Activated CD4-positive, alpha-beta T cell treated with anti-CD3 and anti-CD28 coated beads for 24 hours (primary cell): Measurements from ENCODE around the gene FMC1.
A peak's percentile ranks its signal among the peaks of the same experiment; 100 is the strongest.
"Not testable (repeated sequence)": the region's sequence is repeated elsewhere in the genome, so short reads cannot be mapped to it uniquely, and the experiment has no call there.

Experiments used
- DNase-seq, 2 donors: peaks; one replicate each; pipeline ENCODE4 v3.0.0-alpha.2; 2020; ENCODE audit warnings: low read depth in 2 of 2

Gene FMC1, protein sequence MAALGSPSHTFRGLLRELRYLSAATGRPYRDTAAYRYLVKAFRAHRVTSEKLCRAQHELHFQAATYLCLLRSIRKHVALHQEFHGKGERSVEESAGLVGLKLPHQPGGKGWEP

DNA sequence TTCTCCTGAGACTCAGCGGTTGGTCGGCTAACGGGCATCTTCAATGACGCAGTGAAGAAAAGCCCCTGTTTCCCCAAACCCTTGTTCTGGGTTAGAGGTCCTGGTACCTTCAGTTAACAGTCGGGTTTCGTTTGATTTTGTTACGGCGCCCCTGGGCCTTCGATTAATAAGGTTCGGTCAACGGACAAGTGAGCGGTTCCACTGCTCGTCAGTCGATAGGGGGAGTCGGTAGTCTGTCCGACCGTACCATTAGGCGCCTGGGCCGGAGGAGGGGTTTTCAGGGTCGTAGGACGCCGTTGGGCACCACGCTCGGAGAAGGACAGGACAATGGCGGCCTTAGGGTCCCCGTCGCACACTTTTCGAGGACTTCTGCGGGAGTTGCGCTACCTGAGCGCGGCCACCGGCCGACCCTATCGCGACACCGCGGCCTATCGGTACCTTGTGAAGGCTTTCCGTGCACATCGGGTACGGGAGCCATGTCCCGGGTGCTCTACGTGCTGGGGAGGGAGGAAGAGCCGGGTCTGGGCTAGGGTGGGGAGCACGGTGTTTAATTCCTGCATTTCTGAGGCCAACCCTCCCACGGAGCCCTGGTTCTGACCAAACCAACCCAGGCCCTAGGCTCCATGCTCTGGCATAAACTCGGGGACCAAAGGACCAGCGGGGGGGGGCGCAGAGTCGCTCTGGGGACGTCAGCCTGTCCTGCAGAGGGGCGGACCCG lies at the start of gene FMC1:
Gene FMC1 (plus strand): TSS at position 280 of the 718 bp plus-strand sequence. CDS start 48 bp downstream, at position 328.
- peak; percentile 69 to 76 for DNase-seq

DNA sequence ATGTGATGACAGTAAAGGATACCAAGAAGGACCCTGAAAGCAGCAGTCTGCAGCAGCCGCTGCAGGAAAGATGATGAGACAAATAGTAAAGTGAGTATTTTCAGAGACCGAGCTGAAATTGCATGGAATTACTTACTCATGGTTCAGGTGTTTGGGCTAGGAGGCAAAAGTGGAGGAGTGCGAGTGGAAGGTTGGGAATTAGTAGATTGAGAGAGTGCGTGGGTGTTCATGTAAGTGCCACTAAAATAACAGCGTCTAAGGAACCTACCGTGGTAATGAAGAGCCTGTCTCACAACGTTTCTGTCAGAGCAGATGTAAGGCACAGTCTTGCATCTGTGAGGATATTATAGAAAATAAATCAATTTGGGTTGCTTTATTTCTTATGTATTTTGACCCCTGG lies 48.3 kb upstream of the FMC1 start:
- DNase-seq: no peak

DNA sequence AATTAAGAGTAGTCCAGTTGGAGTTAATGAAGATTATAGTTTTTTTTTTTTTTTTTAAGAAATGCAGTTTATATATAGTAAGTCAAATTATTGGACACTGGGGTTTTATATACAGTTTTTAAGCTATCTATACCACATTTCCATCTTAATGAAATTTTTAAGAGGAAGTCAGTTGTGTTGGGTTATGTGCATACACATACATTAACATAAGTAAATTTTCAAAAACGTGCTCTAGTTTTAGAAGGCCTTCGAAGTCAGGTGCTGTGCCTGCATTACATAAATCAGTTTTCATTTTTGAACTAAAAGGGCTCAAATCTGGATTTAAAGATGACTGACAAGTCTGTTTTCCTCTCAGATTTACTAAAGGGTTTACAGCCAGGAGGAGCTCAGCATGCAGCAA lies 47.6 kb upstream of the FMC1 start:
- no peak for DNase-seq

DNA sequence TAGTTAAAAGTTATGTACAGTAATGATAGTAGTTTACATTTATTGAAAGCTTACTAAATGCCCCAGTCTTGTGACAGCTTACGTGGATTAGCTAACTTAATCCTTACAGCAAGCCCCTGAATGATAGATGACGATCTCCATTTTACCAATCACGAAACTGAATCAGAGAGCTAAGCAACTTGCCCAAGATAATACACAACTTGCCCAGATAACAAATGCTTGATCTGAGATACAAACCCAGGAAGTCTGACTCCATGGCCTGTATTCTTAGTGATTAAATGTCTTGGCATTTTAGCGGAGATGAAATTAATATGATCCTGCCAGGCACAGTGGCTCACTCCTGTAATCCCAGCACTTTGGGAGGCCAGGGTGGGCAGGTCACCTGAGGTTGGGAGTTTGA lies 46.9 kb upstream of the FMC1 start:
- no peak for DNase-seq

DNA sequence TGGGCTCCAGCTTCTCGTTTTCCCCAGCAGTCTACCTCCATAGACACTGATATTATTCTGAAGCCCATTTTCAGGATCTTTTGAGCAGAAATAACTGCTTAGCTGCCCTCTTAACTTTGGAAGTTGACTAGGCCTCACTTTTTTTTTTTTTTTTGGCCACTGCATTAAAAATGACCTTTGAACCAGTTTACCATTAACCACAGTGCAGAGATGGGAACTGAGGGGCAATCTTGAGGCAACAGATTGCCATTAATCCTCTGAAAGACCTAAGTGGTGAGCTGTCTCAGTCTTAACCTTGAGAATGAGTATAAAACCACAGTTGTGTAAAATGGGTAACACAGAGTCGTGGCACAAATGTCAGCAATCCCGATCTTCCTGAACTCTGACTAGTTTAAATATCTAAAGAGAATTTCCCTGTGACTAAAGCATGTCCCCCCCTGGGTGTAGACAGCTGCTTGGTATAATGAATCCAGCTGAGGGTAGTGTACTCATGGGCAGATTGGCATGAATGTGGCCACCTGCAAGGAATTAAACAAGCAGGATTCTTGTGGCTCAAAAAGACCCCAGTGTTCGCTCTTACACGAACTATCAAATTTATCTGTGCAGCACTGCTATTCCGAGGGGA lies 46.1 kb upstream of the FMC1 start:
- DNase-seq: no peak

DNA sequence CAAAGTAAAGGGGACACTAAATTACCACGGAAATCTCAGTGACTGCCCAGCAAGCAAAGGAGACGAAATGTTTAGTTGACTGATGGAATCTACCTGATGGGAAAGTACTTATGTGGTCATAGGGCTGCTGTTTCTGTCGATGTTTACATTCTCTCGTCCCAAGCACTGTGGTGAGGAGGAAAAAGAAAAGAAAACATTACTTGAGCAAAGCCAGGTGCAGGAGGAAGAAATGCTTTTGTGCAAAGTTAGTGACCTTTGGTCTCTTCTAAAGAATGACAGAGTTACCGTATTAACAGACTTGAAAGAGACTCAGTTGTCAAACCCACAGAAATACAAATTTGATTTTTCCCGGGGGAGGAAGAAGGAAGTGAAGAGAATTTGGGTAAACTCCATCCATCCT lies 43.3 kb upstream of the FMC1 start:
- DNase-seq: no peak

DNA sequence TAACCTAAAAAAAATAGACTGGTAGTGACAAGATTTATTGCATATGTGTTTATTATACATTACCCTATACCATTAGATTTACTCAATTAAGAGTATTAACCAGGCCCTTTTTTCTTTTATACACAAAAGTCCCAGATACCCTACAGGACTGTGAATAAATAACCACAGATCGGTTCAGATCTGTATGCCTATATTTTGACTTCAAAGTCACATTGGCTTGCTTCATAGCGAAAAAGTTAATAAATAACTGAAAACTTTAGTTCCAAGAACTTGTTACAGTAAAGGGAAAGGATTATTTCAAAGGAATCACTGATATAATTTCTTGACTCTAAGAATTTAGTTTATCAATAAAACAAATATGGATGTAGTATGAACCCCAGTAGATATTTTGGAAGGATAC lies 41.8 kb upstream of the FMC1 start:
- DNase-seq: no peak

DNA sequence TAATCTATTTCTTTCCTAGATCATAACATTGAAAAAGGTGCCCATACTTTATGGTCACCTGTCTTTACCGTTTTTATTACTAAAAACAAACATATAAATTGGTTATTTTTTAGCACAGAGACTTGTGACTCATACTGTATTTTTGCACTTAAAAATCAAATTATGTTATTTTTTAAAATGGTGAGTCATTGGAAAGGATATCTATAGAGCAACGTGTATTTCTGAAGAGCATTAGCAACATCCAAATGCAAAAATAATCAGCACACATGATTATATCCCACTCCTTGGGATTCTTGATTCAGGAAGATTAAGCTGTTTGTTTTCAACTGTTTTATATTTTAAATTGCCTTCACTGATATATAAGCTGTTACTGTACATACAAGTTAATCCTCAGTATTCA lies 40.7 kb upstream of the FMC1 start:
- no peak for DNase-seq

DNA sequence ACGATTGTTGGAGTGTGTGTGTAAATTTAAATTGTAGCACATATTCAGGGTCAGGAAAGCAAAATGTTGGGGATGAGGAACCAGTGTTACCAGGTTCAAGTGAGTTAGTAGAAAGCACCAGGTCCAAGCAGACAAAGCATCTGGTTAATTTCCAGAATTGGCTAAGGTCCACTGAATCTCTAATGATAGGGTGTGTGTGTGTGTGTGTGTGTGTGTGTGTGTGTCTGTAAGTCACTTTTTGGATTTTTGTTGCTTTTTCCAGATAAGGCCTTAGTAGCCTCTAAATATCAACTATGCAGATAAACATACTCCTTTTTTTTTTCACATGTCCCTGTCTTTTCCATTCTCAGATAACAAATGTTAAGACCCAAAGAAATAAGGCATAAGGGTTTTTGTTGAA lies 36.6 kb upstream of the FMC1 start:
- DNase-seq: no peak

DNA sequence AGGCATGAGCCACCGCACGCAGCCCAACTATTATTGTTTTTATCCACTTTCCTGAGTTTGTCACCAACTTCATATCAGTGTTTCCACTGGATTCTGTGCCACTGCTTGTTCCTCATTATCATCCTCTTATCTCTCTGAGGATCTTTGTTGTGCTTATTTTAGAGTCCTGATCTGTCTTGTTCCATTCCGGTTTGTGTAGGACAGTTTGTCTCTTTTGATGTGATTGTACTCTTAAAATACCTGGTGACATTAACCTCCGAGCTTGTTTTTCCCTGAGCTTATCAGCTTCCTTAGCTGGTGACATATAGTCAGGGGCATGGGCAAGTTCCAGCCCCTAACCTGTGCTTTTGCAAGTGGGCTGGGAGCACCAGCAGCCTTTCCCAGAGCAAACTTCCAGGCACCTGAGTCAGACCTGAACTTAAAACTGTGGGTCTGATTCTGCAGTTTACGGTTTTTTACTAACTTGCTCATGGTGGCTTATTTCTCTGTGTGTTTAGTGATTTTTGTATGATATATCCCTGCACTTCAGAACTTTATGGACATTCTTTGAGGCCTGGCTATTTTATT lies 23.1 kb upstream of the FMC1 start:
- no peak for DNase-seq

DNA sequence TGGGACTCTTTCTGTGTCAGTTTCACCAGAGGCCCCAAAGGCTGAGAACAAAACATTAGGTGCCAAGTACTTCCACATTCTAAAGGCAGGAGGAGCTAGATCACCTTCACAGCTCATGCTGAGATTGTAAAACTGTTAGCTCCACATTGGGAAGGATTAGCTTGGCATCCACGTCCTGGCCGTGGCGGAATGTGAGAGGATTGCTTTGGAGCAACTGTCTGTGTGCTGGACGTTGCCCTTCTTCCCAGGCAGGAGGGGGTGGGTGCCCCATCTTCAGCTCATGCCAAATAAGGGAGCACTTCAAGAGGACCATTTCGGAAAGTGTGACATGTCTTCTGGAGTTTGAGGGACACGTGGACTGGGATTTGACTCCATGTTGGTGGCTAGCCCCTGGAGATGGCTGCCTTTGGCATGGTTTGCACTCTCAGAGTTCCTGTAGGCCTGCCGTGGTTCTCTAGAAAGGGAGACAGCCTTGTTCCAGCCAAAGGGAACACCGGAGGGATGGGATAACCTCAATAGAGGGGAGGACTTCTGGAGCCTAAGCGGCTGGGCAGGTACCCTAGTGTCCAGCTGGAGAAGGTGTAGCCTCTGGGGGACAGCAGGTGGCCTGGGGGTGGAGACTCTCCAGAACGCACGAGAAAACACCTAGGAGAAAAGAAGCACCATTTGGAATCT lies 19.9 kb upstream of the FMC1 start:
- DNase-seq: no peak

DNA sequence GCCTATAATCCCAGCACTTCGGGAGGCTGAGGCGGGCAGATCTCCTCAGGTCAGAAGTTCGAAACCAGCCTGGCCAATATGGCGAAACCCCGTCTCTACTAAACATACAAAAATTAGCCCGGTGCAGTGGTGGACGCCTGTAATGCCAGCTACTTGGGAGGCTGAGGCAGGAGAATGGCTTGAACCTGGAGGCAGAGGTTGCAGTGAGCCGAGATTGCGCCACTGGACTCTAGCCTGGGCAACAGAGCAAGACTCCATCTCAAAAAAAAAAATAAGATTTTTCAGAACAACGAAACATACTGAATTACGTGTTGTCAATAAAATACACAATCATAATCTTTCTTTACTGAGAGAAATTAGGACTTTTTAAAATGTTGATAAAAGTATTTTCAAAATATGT lies 16.4 kb upstream of the FMC1 start:
- not testable (repeated sequence) for DNase-seq

DNA sequence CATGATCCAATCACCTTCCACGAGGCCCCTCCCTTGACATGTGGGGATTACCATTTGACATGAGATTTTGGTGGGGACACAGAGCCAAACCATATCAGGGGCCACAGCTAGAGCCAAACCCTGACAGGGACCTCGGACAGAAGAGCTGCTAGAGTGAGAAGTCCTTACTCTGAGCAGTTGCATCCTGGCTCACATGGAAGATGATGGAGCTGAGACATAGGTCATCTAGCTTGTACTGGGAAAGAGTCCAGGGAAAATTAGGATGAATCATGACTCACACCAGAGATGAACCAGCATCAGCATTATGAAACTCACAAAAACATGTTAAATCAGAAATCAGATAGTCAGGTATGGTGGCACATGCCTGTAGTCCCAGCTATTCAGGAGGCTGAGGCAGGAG lies 12.8 kb upstream of the FMC1 start:
- no peak for DNase-seq

DNA sequence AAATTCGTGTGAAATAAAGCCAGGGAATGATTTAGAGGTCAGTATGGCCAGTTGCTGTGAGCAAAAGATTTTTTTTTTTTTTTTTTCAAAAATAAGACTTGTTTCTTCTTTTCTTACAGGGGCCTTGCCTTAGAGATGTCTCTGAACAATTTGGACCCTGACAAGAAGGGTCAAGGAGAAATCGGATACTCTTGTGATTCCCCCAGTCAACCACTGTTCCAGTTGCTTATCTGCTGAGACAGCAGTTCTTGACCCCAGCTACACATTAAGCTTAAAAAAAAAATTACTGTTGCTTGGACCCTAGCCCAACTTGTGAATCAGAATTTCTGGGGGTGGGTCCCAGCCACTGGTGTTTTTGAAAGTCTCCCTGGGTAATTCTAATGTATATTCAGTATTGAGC lies 12.0 kb upstream of the FMC1 start:
- no peak for DNase-seq

DNA sequence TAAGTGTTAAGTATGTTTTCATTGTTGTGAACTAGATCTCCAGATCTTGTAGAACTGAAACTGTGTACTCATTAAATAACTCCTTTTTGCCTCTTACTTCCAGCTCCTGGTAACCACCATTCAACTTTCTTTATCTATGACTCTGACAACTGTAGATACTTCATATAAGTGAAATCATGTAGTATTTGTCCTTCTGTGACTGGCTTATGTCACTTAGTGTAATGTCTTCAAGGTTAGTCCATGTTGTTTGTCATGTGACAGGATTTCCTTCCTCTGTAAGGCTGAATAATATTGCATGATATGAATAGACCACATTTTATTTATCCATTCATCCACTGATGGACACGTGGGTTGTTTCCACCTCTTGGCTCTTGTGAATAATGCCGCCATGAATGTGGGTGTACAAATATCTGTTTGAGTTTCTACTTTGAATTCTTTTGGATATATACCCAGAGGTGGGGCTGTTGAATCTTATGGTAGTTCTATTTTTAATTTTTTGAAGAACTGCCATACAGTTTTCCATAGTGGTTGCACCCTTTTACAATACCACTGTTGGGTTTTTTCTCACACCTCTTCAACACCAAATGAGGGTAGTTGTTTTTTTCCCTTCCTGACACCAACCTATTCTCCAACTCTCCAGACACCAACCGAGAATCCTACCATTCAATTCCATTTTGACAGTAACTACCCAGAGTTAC lies 10.7 kb upstream of the FMC1 start:
- DNase-seq: no peak

DNA sequence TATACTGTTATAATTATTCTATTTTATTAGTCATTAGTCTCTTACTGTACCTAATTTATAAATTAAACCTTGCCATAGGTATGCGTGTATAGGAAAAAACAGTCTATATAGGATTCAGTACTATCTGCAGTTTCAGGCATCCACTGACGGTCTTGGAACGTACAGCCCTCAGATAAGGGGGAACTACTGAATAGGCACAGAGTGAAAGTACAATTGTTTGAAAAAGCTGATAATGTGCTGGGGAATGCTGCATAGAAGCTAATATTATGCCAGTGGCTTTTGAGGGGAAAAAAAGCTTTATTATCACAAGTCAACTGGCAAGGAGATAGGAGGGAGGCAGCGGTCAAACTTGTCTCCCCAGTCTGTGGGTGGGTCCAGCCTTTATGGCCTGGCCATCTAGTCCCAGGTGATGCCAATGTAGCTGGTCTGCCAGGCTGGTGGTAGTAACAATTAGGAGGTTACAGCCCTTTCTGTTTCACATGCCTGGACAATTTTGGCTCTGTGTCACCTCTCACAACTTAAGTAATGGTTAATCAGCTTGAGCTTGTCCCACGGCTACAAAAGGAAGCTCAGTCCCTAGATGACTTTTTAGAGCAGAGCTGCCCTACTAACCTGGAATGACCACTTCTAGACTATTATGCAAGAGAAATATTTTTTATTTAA lies 8.3 kb upstream of the FMC1 start:
- no peak for DNase-seq

DNA sequence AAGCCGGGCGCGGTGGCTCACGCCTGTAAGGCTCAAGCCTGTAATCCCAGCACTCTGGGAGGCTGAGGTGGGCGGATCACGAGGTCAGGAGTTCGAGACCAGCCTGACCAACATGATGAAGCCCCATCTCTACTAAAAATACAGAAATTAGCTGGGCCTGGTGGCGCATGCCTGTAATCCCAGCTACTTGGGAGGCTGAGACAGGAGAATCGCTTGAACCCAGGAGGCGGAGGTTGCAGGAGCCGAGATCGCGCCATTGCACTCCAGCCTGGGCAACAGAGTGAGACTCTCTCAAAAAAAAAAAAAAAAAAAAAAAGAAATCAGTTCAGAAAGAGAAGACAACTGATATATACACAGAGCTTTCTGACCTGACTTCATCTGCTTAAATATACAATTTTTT lies 7.7 kb upstream of the FMC1 start:
- DNase-seq: not testable (repeated sequence)

DNA sequence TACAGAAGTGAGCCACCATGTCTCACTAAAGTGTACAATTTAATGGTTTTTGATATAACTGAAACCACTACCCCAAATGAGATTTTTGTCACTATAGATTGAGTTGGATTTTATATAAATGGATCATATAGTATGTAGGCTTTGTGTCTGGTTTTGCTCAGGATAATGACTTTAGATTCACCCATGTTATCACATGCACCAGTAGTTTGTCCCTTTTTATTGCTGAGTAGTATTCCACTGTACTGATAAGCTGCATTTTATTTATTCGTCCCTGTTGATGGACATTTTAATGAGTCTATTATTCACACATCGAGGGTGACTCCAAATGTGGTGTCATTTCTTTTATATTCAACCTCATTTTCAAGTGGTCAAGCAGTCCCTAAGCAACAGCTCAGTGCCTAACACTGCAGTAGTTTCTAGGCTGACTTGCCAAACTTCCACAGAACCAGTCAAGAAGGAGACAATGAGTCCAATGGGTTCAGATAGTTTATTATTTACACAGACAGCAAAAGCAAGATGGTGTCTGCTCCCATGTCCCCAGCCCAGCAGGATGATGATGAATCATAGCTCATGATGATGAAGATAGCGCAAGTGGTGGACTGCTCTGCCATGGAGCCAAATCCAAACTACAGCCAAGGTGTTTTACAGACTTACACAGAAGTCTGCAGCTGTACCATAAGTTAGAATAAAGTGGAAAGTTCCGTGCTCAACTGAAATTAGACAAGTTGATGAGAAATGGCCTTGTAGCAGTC lies 6.6 kb upstream of the FMC1 start:
- DNase-seq: no peak

DNA sequence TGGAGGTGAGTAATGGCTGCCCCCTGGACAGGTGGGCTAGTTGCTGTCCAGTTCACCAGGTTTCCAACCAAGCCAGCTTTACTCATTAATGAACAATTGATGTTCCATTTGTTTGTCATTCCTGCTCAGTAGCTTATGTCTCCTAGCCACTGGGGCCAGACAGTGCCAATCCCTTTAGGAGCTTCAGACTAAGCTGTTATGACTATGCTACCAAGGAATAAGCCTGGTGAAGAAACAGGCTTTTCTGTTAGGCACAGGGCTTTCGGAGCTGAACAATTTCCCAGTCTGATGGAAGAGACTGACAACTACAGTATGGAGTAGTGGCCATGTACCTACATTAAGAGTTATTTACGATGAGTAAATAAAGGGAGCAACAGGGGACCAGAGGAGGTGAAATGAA lies 2.1 kb upstream of the FMC1 start:
- no peak for DNase-seq

DNA sequence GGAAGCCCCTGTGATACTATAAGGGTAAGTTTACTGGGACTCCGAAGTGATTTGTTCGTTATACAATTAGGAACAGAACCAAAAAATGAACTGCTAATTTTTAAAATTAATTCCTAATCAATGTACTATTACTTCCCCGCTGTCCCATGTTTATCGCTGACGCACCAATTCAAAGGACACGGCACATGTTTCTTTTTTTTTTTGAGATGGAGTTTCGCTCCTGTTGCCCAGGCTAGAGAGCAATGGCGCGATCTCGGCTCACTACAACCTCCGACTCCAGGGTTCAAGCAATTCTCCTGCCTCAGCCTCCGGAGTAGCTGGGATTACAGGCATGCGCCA lies 1.5 kb upstream of the FMC1 start:
- DNase-seq: no peak
